ENCODE results near the gene DCHS1. TPM values are rescaled to one million over a fixed set of nuclear protein-coding genes. Genes with fewer than 3 reads are reported as not detected.

The DCHS1 gene
- total RNA-seq, 1 donor from 2014 or later, result 0.35 TPM

DNA sequence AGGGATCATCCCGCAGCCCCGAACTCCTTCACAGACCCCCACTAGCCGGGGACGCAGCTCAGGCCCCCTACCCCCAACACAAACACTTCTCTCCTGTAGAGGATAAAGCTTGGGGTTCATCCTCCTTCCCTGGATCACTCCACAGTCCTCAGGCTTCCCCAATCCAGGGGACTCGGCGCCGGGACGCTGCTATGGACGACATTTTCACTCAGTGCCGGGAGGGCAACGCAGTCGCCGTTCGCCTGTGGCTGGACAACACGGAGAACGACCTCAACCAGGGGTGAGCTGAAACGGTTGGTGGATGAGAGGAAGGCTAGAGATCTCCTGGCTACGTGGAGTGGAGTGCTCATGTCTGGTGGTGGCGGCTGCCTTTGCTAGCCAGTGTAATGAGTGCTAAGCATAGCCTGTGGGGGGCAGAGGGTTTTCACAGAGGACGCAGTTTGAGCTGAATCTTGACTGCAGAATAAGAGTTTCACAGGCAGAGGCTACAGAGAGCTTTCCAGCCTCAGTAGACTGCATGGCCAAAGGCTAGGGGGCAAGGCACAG, 51.5 kb downstream of the DCHS1 start:
- Mint-ChIP-seq H3K27ac (no peak overlapping the region), H3K4me1 (peaks cover 33% of the 10 kb centered on the region), H3K36me3 (ENCODE audit: low read depth) (peaks cover 36% of the 10 kb centered on the region), H3K27me3 (no peaks in the 10 kb centered on the region), H3K9me3 (no peaks in the 10 kb centered on the region), H3K4me3 (no peak overlapping the region)
- intact Hi-C loops (cut with micrococcal nuclease), result loop anchor here (10.0 kb wide), 1 partner anchor 189 kb away; the partner anchor contains the start of gene APBB1
- DNase-seq, result peak; percentile 86

DNA sequence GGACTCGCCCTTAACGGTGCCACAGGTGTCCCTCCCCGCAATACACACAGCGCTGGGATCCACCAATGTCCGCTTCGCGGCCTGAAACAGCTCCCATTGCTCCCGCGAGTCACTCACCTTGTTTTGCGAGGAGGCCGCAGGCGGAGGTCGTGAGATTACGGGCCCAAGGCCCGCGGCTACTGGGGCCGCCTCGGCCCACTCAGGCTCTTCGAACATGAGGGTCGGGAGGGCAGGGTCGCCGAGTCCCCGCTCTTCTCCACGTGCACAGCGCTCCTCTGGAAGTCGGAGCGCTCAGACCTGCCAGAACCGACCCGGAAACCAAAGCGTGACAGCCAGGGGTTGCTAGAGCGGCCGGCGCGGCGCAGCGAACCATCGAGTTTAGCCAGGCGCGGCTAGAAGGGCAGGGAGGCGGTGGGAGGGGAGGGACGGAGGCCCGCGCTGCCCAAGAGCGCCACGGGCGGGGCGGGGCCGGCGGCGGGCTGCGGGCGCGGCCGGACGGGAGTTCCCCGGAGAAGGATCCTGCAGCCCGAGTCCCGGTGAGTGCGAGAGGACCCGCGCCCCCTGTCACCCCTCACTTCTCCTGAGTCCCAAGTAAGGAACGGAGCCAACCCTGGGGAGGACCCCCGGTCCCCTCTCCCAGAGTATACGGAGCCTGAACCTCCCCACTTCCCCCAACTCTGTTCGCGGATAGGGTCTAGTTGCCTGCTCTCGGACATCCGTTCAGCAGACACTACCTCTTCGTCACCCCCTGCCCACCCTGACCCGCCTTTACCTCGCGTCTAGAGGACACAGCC, 52.1 kb downstream of the DCHS1 start, which contains the start of the genes ILK and RRP8:
Gene ILK, plus strand, starts transcription at position 488 of the 794 bp plus-strand sequence. CDS start 498 bp downstream, outside the sequence.
Gene RRP8, minus strand, starts transcription at position 330 of the 794 bp plus-strand sequence. Its CDS starts 114 bp downstream, at position 216.
- H3K27ac Mint-ChIP-seq, result no peak within 1 kb of the TSS
- peaks cover 28% of the 10 kb centered on the region for H3K4me1 Mint-ChIP-seq
- peaks cover 36% of the 10 kb centered on the region for H3K36me3 Mint-ChIP-seq (ENCODE audit: low read depth)
- DNase-seq, result peak; percentile 96
- H3K4me3 Mint-ChIP-seq, result no peak within 1 kb of the TSS
- H3K27me3 Mint-ChIP-seq, result no peaks in the 10 kb centered on the region
- no peaks in the 10 kb centered on the region for H3K9me3 Mint-ChIP-seq
- intact Hi-C loops (cut with micrococcal nuclease), result loop anchor here (1.0 to 10.0 kb wide), 7 partner anchors 9 to 224 kb away; partner anchors contain the start of genes APBB1, ARFIP2, MRPL17 and TAF10

DNA sequence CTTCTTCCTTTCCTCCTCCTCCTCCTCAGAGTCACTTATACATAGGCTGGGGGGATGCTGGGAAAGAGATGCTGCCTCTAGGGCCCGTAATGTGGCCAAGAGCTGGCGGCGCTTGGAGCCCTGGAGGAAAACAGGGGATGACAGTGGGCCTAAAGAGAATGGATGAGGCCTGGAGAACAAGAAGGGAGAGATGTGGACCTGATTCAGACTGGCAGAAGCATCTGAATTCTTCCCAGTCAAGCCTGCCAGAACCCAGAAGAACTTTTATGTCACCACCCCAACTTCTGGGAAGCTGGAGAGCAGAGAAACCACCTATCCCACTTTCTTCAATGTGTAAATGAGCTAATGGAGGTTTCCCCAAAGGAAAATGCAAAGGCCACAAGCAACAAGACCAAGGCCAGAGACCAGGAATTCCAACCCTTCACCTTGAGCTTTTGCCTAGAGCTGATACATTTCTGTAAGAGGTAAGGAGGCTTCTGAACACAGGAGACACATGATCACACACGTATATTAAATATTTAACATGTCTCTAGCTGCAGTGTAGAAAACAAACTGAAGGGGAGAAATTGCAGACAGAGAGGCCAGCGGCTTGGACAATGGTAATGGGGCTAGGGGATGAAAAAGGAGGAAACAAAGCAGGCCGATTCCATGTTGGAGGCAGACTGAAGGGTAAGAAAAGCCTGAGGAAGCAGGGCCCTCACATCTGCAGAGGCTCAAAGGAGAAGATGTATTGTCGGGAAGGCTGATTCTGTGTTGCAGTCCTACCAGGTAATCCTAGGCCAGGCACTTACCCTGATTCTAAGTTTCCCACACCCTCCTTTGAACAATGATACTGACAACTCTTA, 53.3 kb downstream of the DCHS1 start:
- H3K9me3 Mint-ChIP-seq, result no peaks in the 10 kb centered on the region
- intact Hi-C loops (cut with micrococcal nuclease), result loop anchor here (2.0 to 10.0 kb wide), 2 partner anchors 132 to 188 kb away; partner anchors contain the start of gene APBB1
- DNase-seq, result peak; percentile 56
- H3K36me3 Mint-ChIP-seq (ENCODE audit: low read depth), result peaks cover 34% of the 10 kb centered on the region
- H3K4me1 Mint-ChIP-seq, result peaks cover 24% of the 10 kb centered on the region
- no peaks in the 10 kb centered on the region for H3K27me3 Mint-ChIP-seq
- no peak overlapping the region for H3K27ac Mint-ChIP-seq
- H3K4me3 Mint-ChIP-seq, result no peak overlapping the region

DNA sequence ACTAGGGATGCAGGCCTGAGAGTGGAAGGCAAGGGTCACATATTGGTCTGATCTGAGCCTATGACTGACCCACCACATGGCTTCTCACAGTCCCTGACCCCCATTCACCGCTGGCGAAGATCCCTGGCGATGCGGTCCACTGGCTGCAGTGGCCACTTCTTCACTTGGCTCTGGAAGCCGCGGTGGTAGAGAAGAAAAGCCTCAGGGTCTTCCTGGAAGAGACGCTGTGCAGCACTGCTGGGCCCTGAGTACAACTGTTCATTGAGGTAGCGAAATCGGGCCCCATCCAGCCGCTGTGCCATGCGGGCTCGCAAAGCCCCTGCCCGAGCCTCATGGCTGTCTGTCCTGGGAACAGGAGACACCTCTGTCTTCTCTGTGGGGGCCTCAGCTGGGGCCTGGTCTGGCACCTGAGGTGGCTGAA, 54.6 kb downstream of the DCHS1 start:
- Mint-ChIP-seq H3K36me3 (ENCODE audit: low read depth) (peaks cover 36% of the 10 kb centered on the region), H3K27me3 (no peaks in the 10 kb centered on the region), H3K4me1 (peaks cover 18% of the 10 kb centered on the region), H3K27ac (no peak overlapping the region), H3K4me3 (no peak overlapping the region), H3K9me3 (no peaks in the 10 kb centered on the region)
- intact Hi-C loops (cut with micrococcal nuclease), result loop anchor here (10.0 kb wide), 1 partner anchor 186 kb away; the partner anchor contains the start of gene APBB1
- DNase-seq, result peak; percentile 53

DNA sequence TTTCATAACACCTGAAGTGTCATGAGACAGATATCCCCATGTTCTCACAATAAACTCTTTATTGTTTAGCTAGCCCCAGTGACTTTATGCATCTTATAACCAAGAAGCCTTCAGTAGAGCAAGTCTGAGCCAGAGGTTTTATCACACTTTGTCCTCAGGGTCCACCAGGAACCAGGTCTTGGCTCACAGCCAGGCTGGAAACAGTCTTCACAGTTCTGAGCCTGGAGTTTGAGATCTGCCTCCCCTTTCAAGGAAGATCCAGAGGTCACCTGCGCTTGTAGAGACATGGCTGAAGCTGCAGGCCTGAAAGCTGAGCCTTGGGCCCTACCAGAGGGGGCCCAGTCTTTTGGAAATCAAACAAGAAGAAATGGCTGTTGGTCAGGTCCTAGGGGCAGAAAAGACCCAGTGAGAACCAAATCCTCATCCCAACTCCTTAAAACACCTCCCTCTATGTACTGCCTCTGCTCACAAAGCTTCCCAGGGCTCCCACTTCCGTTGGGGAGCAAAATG, 55.7 kb downstream of the DCHS1 start:
- H3K27ac Mint-ChIP-seq, result no peak overlapping the region
- peaks cover 17% of the 10 kb centered on the region for H3K4me1 Mint-ChIP-seq
- no peaks in the 10 kb centered on the region for H3K9me3 Mint-ChIP-seq
- intact Hi-C loops (cut with micrococcal nuclease), result loop anchor here (10.0 kb wide), 1 partner anchor 185 kb away; the partner anchor contains the start of gene APBB1
- H3K27me3 Mint-ChIP-seq, result no peaks in the 10 kb centered on the region
- H3K4me3 Mint-ChIP-seq, result no peak overlapping the region
- H3K36me3 Mint-ChIP-seq (ENCODE audit: low read depth), result peaks cover 45% of the 10 kb centered on the region
- peak; percentile 38 for DNase-seq

DNA sequence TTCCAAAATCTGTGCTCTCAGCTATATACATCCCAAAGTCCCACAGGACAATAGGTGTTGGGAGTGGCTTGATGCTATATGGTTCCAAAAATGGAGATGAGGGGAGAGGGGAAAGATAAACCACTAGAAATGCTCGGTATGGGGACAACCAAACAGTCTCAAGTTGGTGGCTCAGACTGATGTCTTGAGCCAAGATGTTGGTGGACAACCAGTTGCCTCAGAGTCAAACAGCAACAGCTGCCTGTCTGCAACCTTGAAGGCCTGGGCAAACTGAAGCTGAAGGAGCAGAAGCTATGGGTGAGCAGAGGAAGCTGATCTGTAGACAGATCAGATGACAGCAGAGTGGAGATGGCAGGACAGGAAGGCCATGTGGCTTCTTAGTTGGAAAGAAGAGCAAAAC, 56.2 kb downstream of the DCHS1 start:
- no peaks in the 10 kb centered on the region for H3K9me3 Mint-ChIP-seq
- H3K4me3 Mint-ChIP-seq, result no peak overlapping the region
- peak; percentile 52 for DNase-seq
- peaks cover 20% of the 10 kb centered on the region for H3K4me1 Mint-ChIP-seq
- intact Hi-C loops (cut with micrococcal nuclease), result no loop called here
- H3K27me3 Mint-ChIP-seq, result no peaks in the 10 kb centered on the region
- H3K27ac Mint-ChIP-seq, result no peak overlapping the region
- H3K36me3 Mint-ChIP-seq (ENCODE audit: low read depth), result peaks cover 48% of the 10 kb centered on the region

DNA sequence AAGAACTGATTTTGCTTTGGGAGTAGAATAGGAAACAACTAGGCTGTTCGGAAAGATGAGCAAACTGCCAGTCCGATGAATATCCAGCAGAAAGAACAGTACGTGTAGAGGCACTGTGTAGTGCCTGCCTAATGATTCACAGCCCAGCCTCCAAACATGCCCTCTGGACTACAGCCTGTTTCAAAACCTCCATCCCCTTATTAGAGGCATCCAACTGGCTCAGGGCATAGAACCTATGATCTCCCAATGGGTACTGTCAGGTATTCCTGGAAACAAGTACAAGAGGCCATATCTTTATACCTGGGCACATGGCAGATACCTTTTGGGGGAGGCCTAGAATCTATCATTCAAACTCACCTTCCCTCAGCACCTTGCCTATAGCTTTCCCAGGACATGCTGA, 57.1 kb downstream of the DCHS1 start:
- Mint-ChIP-seq H3K36me3 (ENCODE audit: low read depth) (peaks cover 55% of the 10 kb centered on the region), H3K9me3 (no peaks in the 10 kb centered on the region), H3K4me3 (no peak overlapping the region), H3K4me1 (peaks cover 25% of the 10 kb centered on the region), H3K27ac (no peak overlapping the region), H3K27me3 (no peaks in the 10 kb centered on the region)
- intact Hi-C loops (cut with micrococcal nuclease), result no loop called here
- DNase-seq, result peak; percentile 50

DNA sequence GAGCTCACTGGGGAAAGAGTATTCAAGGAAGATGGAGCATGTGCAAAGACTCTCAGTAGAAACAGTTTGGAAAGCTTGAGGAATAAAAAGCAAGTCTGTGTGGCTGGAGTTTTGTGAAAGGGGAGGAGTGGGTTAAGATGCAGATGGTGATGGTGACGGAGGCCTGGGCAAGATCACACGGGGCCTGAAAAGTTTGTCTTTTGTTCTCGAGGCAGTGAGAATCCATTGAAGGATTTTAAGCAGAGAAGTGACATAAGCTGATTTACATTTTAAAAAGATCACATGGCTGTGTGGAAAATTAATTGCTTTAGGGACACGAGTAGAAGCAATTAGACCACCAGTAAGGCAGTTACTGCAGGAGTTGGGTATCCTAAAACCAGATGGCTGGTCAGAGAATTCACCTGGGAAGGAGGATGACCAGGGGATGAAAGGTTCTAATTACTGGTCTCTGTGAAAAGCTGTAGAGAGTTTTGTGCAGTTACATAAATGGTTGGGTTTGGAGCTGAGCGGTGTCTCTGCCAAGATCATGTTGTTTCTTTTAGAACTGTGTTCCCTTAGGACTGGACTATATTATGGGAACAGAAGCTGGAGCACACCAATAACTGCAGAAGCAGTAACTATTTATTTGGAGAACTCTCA, 59.3 kb downstream of the DCHS1 start:
- H3K4me1 Mint-ChIP-seq, result peaks cover 20% of the 10 kb centered on the region
- H3K36me3 Mint-ChIP-seq (ENCODE audit: low read depth), result peaks cover 64% of the 10 kb centered on the region
- no peak overlapping the region for H3K4me3 Mint-ChIP-seq
- intact Hi-C loops (cut with micrococcal nuclease), result no loop called here
- peak; percentile 34 for DNase-seq
- H3K9me3 Mint-ChIP-seq, result no peaks in the 10 kb centered on the region
- no peak overlapping the region for H3K27ac Mint-ChIP-seq
- H3K27me3 Mint-ChIP-seq, result no peaks in the 10 kb centered on the region

DNA sequence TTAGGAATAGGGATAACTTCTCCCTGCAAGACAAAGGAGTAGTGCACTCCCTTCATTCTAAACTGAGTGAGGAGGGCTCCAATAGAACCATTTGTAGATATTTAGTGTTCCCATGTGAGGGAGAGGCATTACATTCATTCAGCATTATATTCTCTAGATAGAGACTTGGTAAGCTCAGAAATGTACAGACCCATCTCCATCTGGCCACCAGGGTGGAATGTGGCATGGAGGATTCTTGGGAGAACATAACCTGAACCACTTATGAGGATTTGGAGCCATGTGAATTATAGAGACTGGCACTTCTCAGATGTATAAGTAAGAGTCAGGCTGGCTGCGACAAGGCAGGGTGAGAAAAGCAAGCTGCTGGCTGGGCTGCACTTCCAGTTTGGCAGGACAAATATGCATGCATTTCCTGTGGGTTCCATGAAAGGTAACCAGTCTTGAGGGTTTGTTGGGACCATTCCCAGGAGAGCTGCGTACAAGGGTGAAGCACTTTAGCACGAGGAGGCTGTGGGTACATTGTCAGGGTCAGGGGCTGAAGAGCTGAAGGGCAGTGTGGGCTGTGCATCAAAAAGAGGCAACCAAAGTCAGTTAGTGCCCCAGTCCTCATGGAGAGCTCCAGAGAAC, 61.4 kb downstream of the DCHS1 start:
- H3K27ac Mint-ChIP-seq, result peak overlapping the region; percentile 44
- H3K4me3 Mint-ChIP-seq, result no peak overlapping the region
- no peaks in the 10 kb centered on the region for H3K9me3 Mint-ChIP-seq
- H3K27me3 Mint-ChIP-seq, result no peaks in the 10 kb centered on the region
- H3K4me1 Mint-ChIP-seq, result peaks cover 17% of the 10 kb centered on the region
- H3K36me3 Mint-ChIP-seq (ENCODE audit: low read depth), result peaks cover 57% of the 10 kb centered on the region
- intact Hi-C loops (cut with micrococcal nuclease), result no loop called here
- DNase-seq, result peak; percentile 45

DNA sequence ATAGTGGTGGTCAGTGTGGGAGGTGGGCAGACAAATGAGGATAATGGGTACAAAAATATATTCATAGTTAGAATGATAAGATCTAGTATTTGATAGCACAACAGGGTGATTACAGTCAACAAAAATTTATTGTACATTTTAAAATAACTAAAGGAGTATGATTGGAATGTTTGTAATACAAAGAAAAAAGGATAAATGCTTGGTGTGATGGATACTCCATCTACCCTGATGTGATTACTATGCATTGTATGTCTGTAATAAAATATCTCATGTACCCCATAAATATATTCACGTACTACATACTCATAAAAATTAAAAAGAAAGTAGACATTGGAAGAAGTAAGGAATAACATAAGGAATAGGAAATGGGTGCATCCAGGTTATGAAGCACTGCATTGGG, 67.6 kb downstream of the DCHS1 start:
- H3K27ac Mint-ChIP-seq, result no peak overlapping the region
- DNase-seq, result no peak
- no peak overlapping the region for H3K4me3 Mint-ChIP-seq
- peaks cover 38% of the 10 kb centered on the region for H3K36me3 Mint-ChIP-seq (ENCODE audit: low read depth)
- peaks cover 8% of the 10 kb centered on the region for H3K9me3 Mint-ChIP-seq
- H3K4me1 Mint-ChIP-seq, result no peaks in the 10 kb centered on the region
- H3K27me3 Mint-ChIP-seq, result no peaks in the 10 kb centered on the region
- intact Hi-C loops (cut with micrococcal nuclease), result no loop called here

DNA sequence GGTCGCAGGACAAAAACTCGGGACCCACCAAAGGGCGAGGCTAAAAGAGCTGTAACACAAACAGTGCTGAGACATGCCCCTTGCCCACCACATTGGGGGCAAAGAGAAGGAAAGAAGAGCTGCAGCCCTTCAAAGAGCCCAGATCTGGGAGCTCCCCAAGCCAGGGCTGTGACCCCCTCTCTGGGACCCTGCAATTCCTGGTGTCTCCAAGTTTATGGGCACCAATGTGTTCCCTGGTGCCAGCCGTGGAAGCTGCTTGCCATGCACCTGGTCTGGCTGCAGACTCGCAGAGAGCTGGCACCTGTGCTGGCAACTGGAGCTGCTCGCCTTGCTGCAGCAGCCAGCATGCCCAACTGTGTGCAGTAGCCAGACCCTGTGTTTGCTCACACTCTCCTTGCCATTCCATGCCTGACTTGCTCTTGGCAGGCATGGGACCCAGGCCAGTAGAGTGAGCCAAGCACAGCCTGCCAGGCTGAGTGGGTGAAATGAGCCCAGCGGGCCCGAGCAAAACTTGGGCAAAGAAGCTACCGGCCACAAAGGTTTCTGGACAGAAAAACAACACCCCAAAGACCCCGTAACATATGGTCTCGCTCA, 68.2 kb downstream of the DCHS1 start:
- no peak overlapping the region for H3K27ac Mint-ChIP-seq
- peak; percentile 46 for DNase-seq
- H3K9me3 Mint-ChIP-seq, result peaks cover 10% of the 10 kb centered on the region
- intact Hi-C loops (cut with micrococcal nuclease), result no loop called here
- H3K4me1 Mint-ChIP-seq, result no peaks in the 10 kb centered on the region
- H3K4me3 Mint-ChIP-seq, result no peak overlapping the region
- peaks cover 39% of the 10 kb centered on the region for H3K36me3 Mint-ChIP-seq (ENCODE audit: low read depth)
- no peaks in the 10 kb centered on the region for H3K27me3 Mint-ChIP-seq
